GM23338 (cell line): ENCODE results near the gene MGAT5. TPM values are rescaled to one million over a fixed set of nuclear protein-coding genes. Genes with fewer than 3 reads are reported as not detected.

Experiments
- ATAC-seq: fragments of 200-7000 bp; cut with Tn5 transposase; 3 replicates; pipeline ENCODE4 v1.9.1; 2020
- DNase-seq: peaks from one replicate; pipeline ENCODE4 v3.0.0-alpha.2; 2015; ENCODE audit warnings: low spot score
- H2AFZ ChIP-seq: fragments of 200-600 bp; sonication (generic); 2 replicates; pipeline ENCODE4 v1.8.0; 2016; ENCODE audit warnings: antibody characterized with exemption, mild to moderate bottlenecking, moderate library complexity
- H3F3A ChIP-seq: fragments of 200-600 bp; sonication (generic); replicated peaks from 2 replicates; pipeline ENCODE4 v1.8.0; 2017; ENCODE audit warnings: antibody characterized with exemption, mixed run types, low read depth
- H3K27ac ChIP-seq: fragments of 200-600 bp; sonication (generic); 2 replicates; pipeline ENCODE4 v1.6.1; 2016; ENCODE audit warnings: low read depth
- H3K27me3 ChIP-seq: fragments of 200-600 bp; sonication (generic); 2 replicates; pipeline ENCODE4 v1.8.0; 2016; ENCODE audit warnings: mild to moderate bottlenecking, mixed run types, moderate library complexity; ENCODE audit not compliant: insufficient read depth
- H3K36me3 ChIP-seq: fragments of 200-600 bp; sonication (generic); 2 replicates; pipeline ENCODE4 v1.8.0; 2016; ENCODE audit warnings: mild to moderate bottlenecking; ENCODE audit not compliant: insufficient read depth
- H3K4me1 ChIP-seq: fragments of 200-600 bp; sonication (generic); 2 replicates; pipeline ENCODE4 v1.8.0; 2016; ENCODE audit warnings: mild to moderate bottlenecking, moderate library complexity; ENCODE audit not compliant: insufficient read depth
- H3K4me2 ChIP-seq: fragments of 200-600 bp; sonication (generic); 2 replicates; pipeline ENCODE4 v1.7.1; 2017; ENCODE audit warnings: mixed run types
- H3K4me3 ChIP-seq: fragments of 200-600 bp; sonication (generic); 2 replicates; pipeline ENCODE4 v1.6.1; 2016; ENCODE audit warnings: mixed run types
- H3K79me2 ChIP-seq: fragments of 200-600 bp; sonication (generic); replicated peaks from 2 replicates; pipeline ENCODE4 v1.8.0; 2017; ENCODE audit warnings: mild to moderate bottlenecking; ENCODE audit not compliant: insufficient read depth
- H3K9me2 ChIP-seq: fragments of 200-600 bp; sonication (generic); 2 replicates; pipeline ENCODE4 v1.8.0; 2017; ENCODE audit not compliant: insufficient read depth
- H4K20me1 ChIP-seq: fragments of 200-600 bp; sonication (generic); replicated peaks from 2 replicates; pipeline ENCODE4 v1.8.0; 2017; ENCODE audit warnings: mild to moderate bottlenecking; ENCODE audit not compliant: insufficient read depth
- H3K27ac Mint-ChIP-seq: 2 replicates; pipeline ENCODE4 v1.8.0; 2020; ENCODE audit warnings: inconsistent platforms, mild to moderate bottlenecking, moderate library complexity, mixed read lengths
- H3K27me3 Mint-ChIP-seq: 3 replicates; pipeline ENCODE4 v1.8.0; 2022; ENCODE audit warnings: low read depth, mild to moderate bottlenecking, moderate library complexity, mixed read lengths, inconsistent platforms; ENCODE audit not compliant: insufficient read depth, poor library complexity
- H3K36me3 Mint-ChIP-seq: 3 replicates; pipeline ENCODE4 v1.8.0; 2021; ENCODE audit warnings: low read depth, mild to moderate bottlenecking, inconsistent platforms, moderate library complexity, mixed read lengths
- H3K4me1 Mint-ChIP-seq: 3 replicates; pipeline ENCODE4 v1.8.0; 2020; ENCODE audit warnings: mild to moderate bottlenecking, inconsistent platforms, mixed read lengths
- H3K4me3 Mint-ChIP-seq: 3 replicates; pipeline ENCODE4 v1.8.0; 2021; ENCODE audit warnings: moderate library complexity, mild to moderate bottlenecking, inconsistent platforms, mixed read lengths
- H3K9me3 Mint-ChIP-seq: 3 replicates; pipeline ENCODE4 v1.8.0; 2020; ENCODE audit warnings: moderate library complexity, mild to moderate bottlenecking, inconsistent platforms, mixed read lengths
- CREB1 ChIP-seq: fragments of 250-450 bp; sonication (Bioruptor Pico); IDR thresholded peaks from 2 replicates; pipeline ENCODE4 v1.5.0; 2020; ENCODE audit warnings: low read depth, mild to moderate bottlenecking, moderate library complexity
- ETS1 ChIP-seq: IDR thresholded peaks from 2 replicates; pipeline ENCODE4 v1.6.1; 2016; ENCODE audit warnings: antibody characterized with exemption
- EZH2 ChIP-seq: fragments of 200-600 bp; sonication (generic); IDR thresholded peaks from one replicate; pipeline ENCODE4 v1.8.0; 2017; ENCODE audit warnings: antibody characterized with exemption, mild to moderate bottlenecking, low read depth; ENCODE audit not compliant: unreplicated experiment
- EZH2phosphoT487 ChIP-seq: fragments of 200-600 bp; sonication (generic); IDR thresholded peaks from one replicate; pipeline ENCODE4 v1.8.1; 2018; ENCODE audit warnings: antibody characterized with exemption; ENCODE audit not compliant: unreplicated experiment
- JUNB ChIP-seq: IDR thresholded peaks from one replicate; pipeline ENCODE4 v1.6.1; 2016; ENCODE audit warnings: antibody characterized with exemption; ENCODE audit not compliant: unreplicated experiment
- REST ChIP-seq: IDR thresholded peaks from one replicate; pipeline ENCODE4 v1.6.1; 2018; ENCODE audit warnings: antibody characterized with exemption; ENCODE audit not compliant: unreplicated experiment
- STAT1 ChIP-seq: IDR thresholded peaks from one replicate; pipeline ENCODE4 v1.6.1; 2016; ENCODE audit warnings: antibody characterized with exemption; ENCODE audit not compliant: unreplicated experiment
- ZNF114 ChIP-seq: fragments of 250-450 bp; sonication (Bioruptor Pico); IDR thresholded peaks from 2 replicates; pipeline ENCODE4 v1.5.0; 2020; ENCODE audit warnings: mild to moderate bottlenecking, moderate library complexity
- ZNF331 ChIP-seq: fragments of 250-450 bp; sonication (Bioruptor Pico); IDR thresholded peaks from 2 replicates; pipeline ENCODE4 v1.5.0; 2020; ENCODE audit warnings: low read depth, mild to moderate bottlenecking, moderate library complexity
- ZNF462 ChIP-seq: fragments of 250-450 bp; sonication (Bioruptor Pico); IDR thresholded peaks from 2 replicates; pipeline ENCODE4 v1.5.0; 2020; ENCODE audit warnings: mild to moderate bottlenecking, moderate library complexity
- polyA plus RNA-seq: library from polyadenylated mRNA; unstranded; fragments of >200 nt; fragmentation: Nextera tagmentation; extraction: Ambion mirVana; gene quantifications from 2 replicates; pipeline ENCODE4 v1.2.1, GENCODE V29; 2016
- total RNA-seq: library from RNA; depleted of rRNA; stranded (reverse); fragments of >200 nt; shearing (Covaris generic); gene quantifications from 2 replicates; pipeline ENCODE4 v1.2.3, GENCODE V29; 2014

The MGAT5 gene
- total and polyA plus RNA-seq, 2 experiments from 2014 or later, result 4.6 to 27.6 TPM

GRCh38 chr2:134331081-134331480, 77.2 kb downstream of the MGAT5 start:
- Histone ChIP-seq H3K4me2 (no peak overlapping the region), H3K9me2 (no peaks in the 10 kb centered on the region), H2AFZ (no peak overlapping the region), H4K20me1 (peaks cover 5% of the 10 kb centered on the region; the same call in 1 of the 2 replicates), H3K27ac (no peak overlapping the region), H3K36me3 (no peaks in the 10 kb centered on the region), H3K4me3 (no peak overlapping the region), H3K4me1 (no peaks in the 10 kb centered on the region), H3F3A (no peaks in the 10 kb centered on the region), H3K79me2 (no peaks in the 10 kb centered on the region), H3K27me3 (no peaks in the 10 kb centered on the region)
- H3K4me1 Mint-ChIP-seq, result no peaks in the 10 kb centered on the region
- H3K9me3 Mint-ChIP-seq, result peaks cover 5% of the 10 kb centered on the region; the same call in 2 of the 3 replicates
- no peak overlapping the region for H3K27ac Mint-ChIP-seq
- no peak for TF ChIP-seq STAT1
- no peak for TF ChIP-seq CREB1 (CRISPR knock-in tag)
- no peak for TF ChIP-seq ZNF331 (CRISPR knock-in tag)
- TF ChIP-seq JUNB, result no peak
- TF ChIP-seq REST, result no peak
- no peak for TF ChIP-seq ZNF114 (CRISPR knock-in tag)
- H3K27me3 Mint-ChIP-seq, result peaks cover 3% of the 10 kb centered on the region
- no peak for DNase-seq
- peaks cover 9% of the 10 kb centered on the region for H3K36me3 Mint-ChIP-seq
- no peak overlapping the region for H3K4me3 Mint-ChIP-seq
- no peak for ATAC-seq

DNA sequence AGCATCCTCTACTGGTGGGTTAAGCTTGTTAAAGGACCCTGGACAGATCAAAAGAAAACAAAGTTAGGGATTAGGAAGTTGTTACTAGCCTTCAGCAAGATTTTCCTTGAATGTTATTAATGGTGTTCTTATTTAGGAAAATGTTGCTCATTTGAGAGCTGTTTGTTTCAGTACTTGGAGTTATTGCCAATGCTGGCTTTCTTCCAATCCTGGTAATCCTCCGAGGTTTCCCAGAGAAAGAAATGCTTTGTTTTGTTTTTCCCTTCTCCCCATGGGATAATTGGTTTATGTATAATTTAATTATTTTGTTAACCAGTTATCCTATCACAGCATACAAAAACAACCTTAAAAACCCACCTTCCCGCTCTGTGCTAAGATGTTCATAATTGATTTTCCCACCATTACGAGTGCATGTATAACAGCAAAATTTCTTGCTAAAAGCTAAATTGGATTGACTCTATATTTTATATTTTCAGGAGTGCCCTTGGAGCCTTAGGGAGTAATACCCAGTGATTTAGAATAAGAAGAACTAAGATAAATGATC, 79.8 kb downstream of the MGAT5 start:
- no peak overlapping the region for H3K27ac ChIP-seq
- no peaks in the 10 kb centered on the region for H3K4me1 ChIP-seq
- peaks cover 5% of the 10 kb centered on the region; the same call in 2 of the 3 replicates for H3K9me3 Mint-ChIP-seq
- no peaks in the 10 kb centered on the region for H3K36me3 ChIP-seq
- H3K4me3 ChIP-seq, result no peak overlapping the region
- H3K4me3 Mint-ChIP-seq, result no peak overlapping the region
- H3K27me3 ChIP-seq, result no peaks in the 10 kb centered on the region
- peaks cover 9% of the 10 kb centered on the region for H3K36me3 Mint-ChIP-seq
- no peak overlapping the region for H2AFZ ChIP-seq
- no peak for DNase-seq
- H3K79me2 ChIP-seq, result no peaks in the 10 kb centered on the region
- peaks cover 3% of the 10 kb centered on the region for H3K27me3 Mint-ChIP-seq
- no peak for ATAC-seq
- H4K20me1 ChIP-seq, result peaks cover 7% of the 10 kb centered on the region
- no peaks in the 10 kb centered on the region for H3F3A ChIP-seq
- H3K9me2 ChIP-seq, result no peaks in the 10 kb centered on the region
- no peak overlapping the region for H3K27ac Mint-ChIP-seq
- H3K4me2 ChIP-seq, result no peak overlapping the region
- no peaks in the 10 kb centered on the region for H3K4me1 Mint-ChIP-seq
- TF ChIP-seq EZH2 (no peak), ZNF114 (CRISPR knock-in tag) (no peak), ETS1 (no peak), JUNB (no peak), ZNF462 (CRISPR knock-in tag) (no peak), EZH2phosphoT487 (no peak), CREB1 (CRISPR knock-in tag) (no peak), STAT1 (no peak)
